Osteocyte (in vitro differentiated cells): ENCODE data around the gene RNF40. TPM values are rescaled to one million over a fixed set of nuclear protein-coding genes. Genes with fewer than 3 reads are reported as not detected.

Source experiments
- DNase-seq: peaks from one replicate; pipeline ENCODE4 v3.0.0; 2021; ENCODE audit warnings: mixed read lengths; ENCODE audit not compliant: unreplicated experiment; ENCODE audit errors: extremely low spot score
- H3K27ac Mint-ChIP-seq: one replicate; pipeline ENCODE4 v1.8.0; 2021; ENCODE audit warnings: mild to moderate bottlenecking, mixed read lengths; ENCODE audit not compliant: unreplicated experiment
- H3K27me3 Mint-ChIP-seq: one replicate; pipeline ENCODE4 v1.8.0; 2021; ENCODE audit warnings: mixed read lengths; ENCODE audit not compliant: unreplicated experiment
- H3K36me3 Mint-ChIP-seq: one replicate; pipeline ENCODE4 v1.8.0; 2021; ENCODE audit warnings: mixed read lengths; ENCODE audit not compliant: unreplicated experiment
- H3K4me1 Mint-ChIP-seq: one replicate; pipeline ENCODE4 v1.8.0; 2021; ENCODE audit warnings: mixed read lengths; ENCODE audit not compliant: unreplicated experiment
- H3K4me3 Mint-ChIP-seq: one replicate; pipeline ENCODE4 v1.8.0; 2021; ENCODE audit warnings: mild to moderate bottlenecking, moderate library complexity, mixed read lengths; ENCODE audit not compliant: unreplicated experiment
- H3K9me3 Mint-ChIP-seq: one replicate; pipeline ENCODE4 v1.8.0; 2021; ENCODE audit warnings: mixed read lengths; ENCODE audit not compliant: unreplicated experiment
- total RNA-seq: library from RNA; stranded (reverse); gene quantifications from 2 replicates; pipeline ENCODE4 v1.2.1, GENCODE V29; 2021
- TF ChIP-seq, protein P1 (sequence below): fragments of 200-600 bp; sonication (generic); IDR thresholded peaks from 2 replicates; pipeline ENCODE4 v1.5.0; 2021; ENCODE audit warnings: antibody characterized with exemption, mild to moderate bottlenecking, moderate library complexity

RNF40 gene
- total RNA-seq, 1 donor from 2014 or later: 118 TPM

DNA sequence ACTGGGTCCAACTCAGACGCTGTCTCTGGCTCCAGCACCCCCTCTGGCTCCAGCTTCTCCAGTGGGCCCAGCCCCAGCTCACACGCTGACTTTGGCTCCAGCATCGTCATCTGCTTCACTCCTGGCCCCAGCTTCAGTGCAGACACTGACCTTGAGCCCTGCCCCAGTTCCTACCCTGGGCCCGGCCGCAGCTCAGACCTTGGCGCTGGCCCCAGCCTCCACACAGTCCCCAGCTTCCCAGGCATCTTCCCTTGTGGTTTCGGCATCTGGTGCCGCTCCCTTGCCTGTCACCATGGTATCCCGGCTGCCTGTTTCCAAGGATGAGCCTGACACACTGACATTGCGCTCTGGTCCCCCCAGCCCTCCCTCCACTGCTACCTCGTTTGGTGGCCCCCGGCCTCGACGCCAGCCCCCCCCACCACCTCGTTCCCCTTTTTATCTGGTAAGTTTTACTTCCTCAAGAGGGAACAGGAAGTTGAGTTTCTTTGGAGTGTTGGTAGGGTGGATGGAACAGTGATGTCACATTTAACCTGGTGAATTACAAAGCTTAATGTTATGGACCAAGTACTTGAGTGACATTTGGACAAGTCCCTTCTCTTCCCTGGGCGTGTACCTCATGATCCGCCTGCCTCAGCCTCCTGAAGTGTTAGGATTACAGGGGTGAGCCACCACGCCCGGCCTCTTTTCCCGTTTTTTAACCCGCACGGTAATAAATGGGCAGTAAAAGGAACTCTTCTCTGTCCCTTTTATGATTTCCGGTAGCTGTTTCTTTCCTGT, 37.3 kb upstream of the RNF40 start:
- Mint-ChIP-seq H3K27me3 (no peaks in the 10 kb centered on the region), H3K27ac (no peak overlapping the region), H3K36me3 (peaks cover 63% of the 10 kb centered on the region), H3K4me1 (no peaks in the 10 kb centered on the region), H3K4me3 (no peak overlapping the region), H3K9me3 (no peaks in the 10 kb centered on the region)
- TF ChIP-seq, protein P1, sequence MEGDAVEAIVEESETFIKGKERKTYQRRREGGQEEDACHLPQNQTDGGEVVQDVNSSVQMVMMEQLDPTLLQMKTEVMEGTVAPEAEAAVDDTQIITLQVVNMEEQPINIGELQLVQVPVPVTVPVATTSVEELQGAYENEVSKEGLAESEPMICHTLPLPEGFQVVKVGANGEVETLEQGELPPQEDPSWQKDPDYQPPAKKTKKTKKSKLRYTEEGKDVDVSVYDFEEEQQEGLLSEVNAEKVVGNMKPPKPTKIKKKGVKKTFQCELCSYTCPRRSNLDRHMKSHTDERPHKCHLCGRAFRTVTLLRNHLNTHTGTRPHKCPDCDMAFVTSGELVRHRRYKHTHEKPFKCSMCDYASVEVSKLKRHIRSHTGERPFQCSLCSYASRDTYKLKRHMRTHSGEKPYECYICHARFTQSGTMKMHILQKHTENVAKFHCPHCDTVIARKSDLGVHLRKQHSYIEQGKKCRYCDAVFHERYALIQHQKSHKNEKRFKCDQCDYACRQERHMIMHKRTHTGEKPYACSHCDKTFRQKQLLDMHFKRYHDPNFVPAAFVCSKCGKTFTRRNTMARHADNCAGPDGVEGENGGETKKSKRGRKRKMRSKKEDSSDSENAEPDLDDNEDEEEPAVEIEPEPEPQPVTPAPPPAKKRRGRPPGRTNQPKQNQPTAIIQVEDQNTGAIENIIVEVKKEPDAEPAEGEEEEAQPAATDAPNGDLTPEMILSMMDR: no peak
- no peak for DNase-seq

DNA sequence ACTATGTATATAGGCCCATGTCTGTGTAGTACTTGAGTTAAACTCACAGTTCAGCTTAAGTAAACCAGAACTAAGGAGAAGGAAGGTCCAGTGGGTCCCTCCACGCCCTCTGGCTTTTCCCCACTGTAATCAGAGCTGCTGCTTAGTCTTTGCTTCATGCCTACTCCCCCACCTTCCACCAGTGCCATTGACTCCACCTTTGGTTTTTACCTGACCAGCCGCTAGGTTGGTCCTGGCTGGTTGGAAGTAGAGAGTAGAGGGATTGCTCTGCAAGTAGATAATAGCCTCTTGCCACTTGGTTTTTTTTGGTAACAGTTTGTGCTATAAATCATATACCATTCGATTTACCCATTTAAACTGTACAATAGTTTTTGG, 36.7 kb upstream of the RNF40 start:
- no peaks in the 10 kb centered on the region for H3K27me3 Mint-ChIP-seq
- TF ChIP-seq, protein P1: no peak
- no peak for DNase-seq
- no peak overlapping the region for H3K4me3 Mint-ChIP-seq
- peaks cover 63% of the 10 kb centered on the region for H3K36me3 Mint-ChIP-seq
- H3K27ac Mint-ChIP-seq: no peak overlapping the region
- no peaks in the 10 kb centered on the region for H3K9me3 Mint-ChIP-seq
- H3K4me1 Mint-ChIP-seq: no peaks in the 10 kb centered on the region

DNA sequence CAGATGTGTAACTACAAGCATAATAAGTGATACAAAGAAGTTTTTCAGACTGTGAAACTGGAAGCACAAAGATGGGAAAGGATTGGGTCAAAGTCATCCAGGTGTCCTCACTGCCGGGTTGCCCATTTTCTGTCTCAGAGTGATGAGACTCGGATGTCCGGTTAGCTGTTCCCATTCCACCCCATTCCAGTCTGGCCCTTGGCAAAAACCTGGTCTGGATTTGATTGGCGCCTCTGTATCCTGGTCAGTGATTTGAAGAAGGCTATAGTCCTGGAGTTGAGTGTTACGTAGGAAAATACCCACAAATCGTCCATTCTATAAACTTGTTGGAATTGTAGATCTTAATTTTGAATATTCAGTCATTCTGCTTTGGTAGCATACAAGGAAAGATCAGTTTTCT, 33.8 kb upstream of the RNF40 start:
- no peak for DNase-seq
- Mint-ChIP-seq H3K36me3 (peaks cover 56% of the 10 kb centered on the region), H3K27me3 (no peaks in the 10 kb centered on the region), H3K9me3 (no peaks in the 10 kb centered on the region), H3K4me1 (no peaks in the 10 kb centered on the region), H3K4me3 (no peak overlapping the region), H3K27ac (no peak overlapping the region)
- TF ChIP-seq, protein P1: no peak

DNA sequence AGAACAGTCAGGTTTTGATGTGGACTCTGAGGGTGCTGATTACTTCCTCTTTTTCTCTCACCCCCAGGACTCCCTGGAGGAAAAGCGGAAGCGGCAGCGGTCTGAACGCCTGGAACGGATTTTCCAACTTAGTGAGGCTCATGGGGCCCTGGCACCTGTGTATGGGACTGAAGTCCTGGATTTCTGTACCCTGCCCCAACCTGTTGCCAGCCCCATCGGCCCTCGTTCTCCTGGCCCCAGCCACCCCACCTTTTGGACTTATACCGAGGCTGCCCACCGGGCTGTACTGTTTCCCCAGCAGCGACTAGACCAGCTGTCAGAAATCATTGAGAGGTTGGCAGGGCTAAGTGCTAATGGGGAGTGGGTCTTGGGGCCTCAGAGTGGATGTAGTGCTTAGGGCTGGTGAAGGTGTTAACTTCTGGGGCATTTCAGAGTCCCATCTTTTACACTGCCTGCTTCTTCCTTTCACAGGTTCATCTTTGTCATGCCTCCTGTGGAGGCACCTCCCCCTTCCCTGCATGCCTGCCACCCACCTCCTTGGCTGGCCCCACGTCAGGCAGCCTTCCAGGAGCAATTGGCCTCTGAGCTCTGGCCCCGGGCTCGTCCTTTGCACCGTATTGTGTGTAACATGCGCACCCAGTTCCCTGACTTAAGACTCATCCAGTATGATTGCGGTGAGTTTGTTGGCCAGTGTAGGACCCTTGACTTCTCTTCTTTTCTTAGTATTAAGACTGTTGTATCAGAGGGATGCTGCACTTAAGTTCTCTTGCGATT, 33.0 kb upstream of the RNF40 start:
- Mint-ChIP-seq H3K27ac (no peak overlapping the region), H3K4me3 (no peak overlapping the region)

DNA sequence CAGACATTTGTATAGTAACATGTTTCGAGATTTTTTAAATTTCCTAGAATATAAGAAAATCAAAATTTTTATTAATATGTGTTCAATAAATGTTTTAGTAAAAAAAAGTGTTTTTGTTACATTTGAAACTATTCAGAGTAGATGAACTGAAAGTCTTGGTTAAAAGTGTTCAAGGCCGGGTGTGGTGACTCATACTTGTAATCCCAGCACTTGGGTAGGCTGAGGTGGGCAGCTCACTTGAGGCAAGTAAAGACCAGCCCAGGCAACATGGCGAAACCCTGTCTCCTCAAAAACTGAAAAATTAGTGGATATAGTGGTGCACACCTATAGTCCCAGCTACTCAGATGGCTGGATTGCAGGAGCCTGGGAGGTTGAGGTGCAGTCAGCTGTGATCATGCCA, 30.7 kb upstream of the RNF40 start:
- TF ChIP-seq, protein P1: no peak
- H3K27me3 Mint-ChIP-seq: no peaks in the 10 kb centered on the region
- peaks cover 55% of the 10 kb centered on the region for H3K36me3 Mint-ChIP-seq
- no peaks in the 10 kb centered on the region for H3K4me1 Mint-ChIP-seq
- no peak for DNase-seq
- H3K9me3 Mint-ChIP-seq: no peaks in the 10 kb centered on the region
- no peak overlapping the region for H3K4me3 Mint-ChIP-seq
- no peak overlapping the region for H3K27ac Mint-ChIP-seq

More for the DNA sequence above, 33.0 kb upstream of the RNF40 start:
- TF ChIP-seq, protein P1: no peak
- no peak for DNase-seq
- no peaks in the 10 kb centered on the region for H3K27me3 Mint-ChIP-seq
- H3K9me3 Mint-ChIP-seq: no peaks in the 10 kb centered on the region
- H3K4me1 Mint-ChIP-seq: no peaks in the 10 kb centered on the region
- H3K36me3 Mint-ChIP-seq: peaks cover 52% of the 10 kb centered on the region
